ENCODE data around the gene LTB4R2. TPM values are rescaled to one million over a fixed set of nuclear protein-coding genes. Genes with fewer than 3 reads are reported as not detected.

Gene LTB4R2
- total and polyA plus RNA-seq, 2 donors (not counting 1 experiment from before 2014, with no cell fraction given) = 10.7 to 11.7 TPM

DNA sequence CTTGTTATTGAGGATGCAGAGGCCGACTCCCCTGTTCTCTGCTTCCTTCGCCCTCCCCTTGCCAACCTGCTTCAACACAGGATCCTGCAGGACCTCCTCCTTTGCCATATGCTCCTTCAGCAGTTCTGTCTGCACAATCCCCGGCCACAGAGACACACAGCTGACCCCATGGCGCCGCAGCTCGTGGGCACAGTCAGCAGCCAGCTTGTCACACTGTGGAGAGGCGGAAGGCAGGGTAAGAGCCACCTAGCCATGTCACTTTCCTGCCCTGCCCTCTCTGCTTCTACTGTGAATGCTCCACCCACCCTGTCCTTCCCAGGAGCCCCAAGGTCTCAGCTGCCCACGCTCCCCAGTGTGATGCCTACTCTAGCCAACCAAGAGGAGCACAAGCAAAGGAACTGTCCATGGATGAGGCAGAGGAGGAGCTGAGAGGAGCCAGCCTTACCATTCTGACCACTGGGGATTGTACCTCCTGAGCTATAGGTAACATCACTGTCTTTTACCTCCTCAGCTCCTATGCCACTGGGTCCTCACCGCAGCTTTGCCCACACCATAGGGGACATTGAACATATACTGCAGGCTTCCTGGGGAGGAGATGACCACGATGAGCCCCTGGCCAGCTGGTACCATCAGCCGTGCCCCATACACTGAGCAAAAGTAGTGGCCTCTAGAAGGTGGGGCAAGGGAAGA, 17.7 kb upstream of the LTB4R2 start:
- no peak overlapping the region for H3K9ac ChIP-seq (ENCODE audit: low read length)
- no peak overlapping the region for H2AFZ ChIP-seq (ENCODE audit: insufficient read depth, low read depth, low read length, poor library complexity, severe bottlenecking)
- no peaks in the 10 kb centered on the region for H3K27me3 Mint-ChIP-seq
- H3K4me2 ChIP-seq (replicated peaks; ENCODE audit: low read depth, low read length, poor library complexity, severe bottlenecking) = no peak overlapping the region
- no peak for DNase-seq
- no peak overlapping the region for H3K4me3 Mint-ChIP-seq
- TF ChIP-seq, protein P1, sequence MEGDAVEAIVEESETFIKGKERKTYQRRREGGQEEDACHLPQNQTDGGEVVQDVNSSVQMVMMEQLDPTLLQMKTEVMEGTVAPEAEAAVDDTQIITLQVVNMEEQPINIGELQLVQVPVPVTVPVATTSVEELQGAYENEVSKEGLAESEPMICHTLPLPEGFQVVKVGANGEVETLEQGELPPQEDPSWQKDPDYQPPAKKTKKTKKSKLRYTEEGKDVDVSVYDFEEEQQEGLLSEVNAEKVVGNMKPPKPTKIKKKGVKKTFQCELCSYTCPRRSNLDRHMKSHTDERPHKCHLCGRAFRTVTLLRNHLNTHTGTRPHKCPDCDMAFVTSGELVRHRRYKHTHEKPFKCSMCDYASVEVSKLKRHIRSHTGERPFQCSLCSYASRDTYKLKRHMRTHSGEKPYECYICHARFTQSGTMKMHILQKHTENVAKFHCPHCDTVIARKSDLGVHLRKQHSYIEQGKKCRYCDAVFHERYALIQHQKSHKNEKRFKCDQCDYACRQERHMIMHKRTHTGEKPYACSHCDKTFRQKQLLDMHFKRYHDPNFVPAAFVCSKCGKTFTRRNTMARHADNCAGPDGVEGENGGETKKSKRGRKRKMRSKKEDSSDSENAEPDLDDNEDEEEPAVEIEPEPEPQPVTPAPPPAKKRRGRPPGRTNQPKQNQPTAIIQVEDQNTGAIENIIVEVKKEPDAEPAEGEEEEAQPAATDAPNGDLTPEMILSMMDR (IDR thresholded peaks at IDR 0.05) = no peak
- no peak for TF ChIP-seq EZH2 (IDR thresholded peaks at IDR 0.05; ENCODE audit: borderline replicate concordance, insufficient read depth, low read depth, low read length, poor library complexity, severe bottlenecking)
- 96% methylated on average over 8 of the region's 11 CpGs for WGBS (ENCODE audit: insufficient coverage)
- peaks cover 13 to 58% of the 10 kb centered on the region in 2 experiments for H3K36me3 ChIP-seq (replicated peaks in 1 of 2; ENCODE audit: control extremely low read depth in 1 of 2, control insufficient read depth in 1 of 2, extremely low read depth in 1 of 2, insufficient read depth in 2 of 2, low read length in 1 of 2)
- H3K27ac Mint-ChIP-seq = no peak overlapping the region
- H3K9me3 Mint-ChIP-seq (ENCODE audit: insufficient read depth) = no peaks in the 10 kb centered on the region
- peaks cover 15% of the 10 kb centered on the region for H3K79me2 ChIP-seq (ENCODE audit: control insufficient read depth, insufficient read depth, low read length)
- POLR2A ChIA-PET = interaction anchor here (0.6 to 1.2 kb wide), 3 partner anchors 19 to 70 kb away, joined by 3 to 6 read pairs (median 3); partner anchors contain the start of gene LTB4R
- H3K4me3 ChIP-seq (ENCODE audit: control extremely low read depth in 1 of 5, extremely low read depth in 1 of 5, insufficient read depth in 1 of 5, low read depth in 2 of 5, low read length in 4 of 5) = no peak overlapping the region
- H4K20me1 ChIP-seq (ENCODE audit: control insufficient read depth, insufficient read depth, low read length, poor library complexity, severe bottlenecking) = no peaks in the 10 kb centered on the region
- H3K27me3 ChIP-seq (replicated peaks in 1 of 4; ENCODE audit: control extremely low read depth in 1 of 4, control insufficient read depth in 3 of 4, insufficient read depth in 4 of 4, low read length in 3 of 4) = no peaks in the 10 kb centered on the region
- H3K27ac ChIP-seq (ENCODE audit: low read length in 2 of 2) = no peak overlapping the region
- no peaks in the 10 kb centered on the region for H3K9me3 ChIP-seq (ENCODE audit: control extremely low read depth in 1 of 3, control insufficient read depth in 2 of 3, insufficient read depth in 1 of 3, low read length in 2 of 3)
- CTCF ChIA-PET = interaction anchor here (0.9 to 5.1 kb wide), 7 partner anchors 11 to 49 kb away, joined by 3 to 41 read pairs (median 11); partner anchors contain the start of genes CIDEB, LTB4R2, RABGGTA and TINF2
- intact Hi-C loops (cut with micrococcal nuclease) = no loop called here
- peaks cover 18 to 27% of the 10 kb centered on the region in 2 donors for H3K4me1 ChIP-seq (ENCODE audit: control insufficient read depth in 2 of 2, insufficient read depth in 2 of 2, low read length in 2 of 2)
- peaks cover 27% of the 10 kb centered on the region for H3K4me1 Mint-ChIP-seq
- no peak for ATAC-seq (ENCODE audit: low read depth)

DNA sequence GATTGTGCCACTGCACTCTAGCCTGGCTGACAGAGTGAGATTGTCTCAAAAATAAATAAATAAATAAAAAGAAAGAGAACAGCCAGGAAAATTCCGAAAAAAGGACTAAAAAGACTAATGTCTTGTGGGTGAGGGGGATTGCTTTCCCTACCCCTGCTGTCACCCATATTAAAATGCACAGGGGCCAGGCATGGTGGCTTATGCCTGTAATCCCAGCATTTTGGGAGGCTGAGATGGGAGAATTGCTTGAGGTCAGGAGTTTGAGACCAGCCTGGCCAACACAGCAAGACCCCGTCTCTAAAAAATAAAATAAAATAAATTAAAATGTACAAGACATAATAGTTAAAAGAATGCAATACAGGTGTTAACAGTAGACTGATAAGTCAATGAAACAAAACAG, 16.4 kb upstream of the LTB4R2 start:
- Histone ChIP-seq H4K20me1 (ENCODE audit: control insufficient read depth, insufficient read depth, low read length, poor library complexity, severe bottlenecking) (no peaks in the 10 kb centered on the region), H2AFZ (ENCODE audit: insufficient read depth, low read depth, low read length, poor library complexity, severe bottlenecking) (no peak overlapping the region), H3K9me3 (ENCODE audit: control extremely low read depth in 1 of 3, control insufficient read depth in 2 of 3, insufficient read depth in 1 of 3, low read length in 2 of 3) (no peaks in the 10 kb centered on the region), H3K79me2 (ENCODE audit: control insufficient read depth, insufficient read depth, low read length) (peaks cover 17% of the 10 kb centered on the region), H3K36me3 (replicated peaks in 1 of 2; ENCODE audit: control extremely low read depth in 1 of 2, control insufficient read depth in 1 of 2, extremely low read depth in 1 of 2, insufficient read depth in 2 of 2, low read length in 1 of 2) (peaks cover 13 to 58% of the 10 kb centered on the region in 2 experiments), H3K9ac (ENCODE audit: low read length) (no peak overlapping the region), H3K4me1 (ENCODE audit: control insufficient read depth in 2 of 2, insufficient read depth in 2 of 2, low read length in 2 of 2) (peaks cover 24 to 38% of the 10 kb centered on the region in 2 donors), H3K4me3 (ENCODE audit: control extremely low read depth in 1 of 5, extremely low read depth in 1 of 5, insufficient read depth in 1 of 5, low read depth in 2 of 5, low read length in 4 of 5) (no peak overlapping the region), H3K4me2 (replicated peaks; ENCODE audit: low read depth, low read length, poor library complexity, severe bottlenecking) (no peak overlapping the region), H3K27me3 (replicated peaks in 1 of 4; ENCODE audit: control extremely low read depth in 1 of 4, control insufficient read depth in 3 of 4, insufficient read depth in 4 of 4, low read length in 3 of 4) (no peaks in the 10 kb centered on the region), H3K27ac (ENCODE audit: low read length in 2 of 2) (no peak overlapping the region)
- intact Hi-C loops (cut with micrococcal nuclease) = no loop called here
- H3K27me3 Mint-ChIP-seq = no peaks in the 10 kb centered on the region
- ChIA-PET CTCF (interaction anchor here (1.4 to 5.1 kb wide), 6 partner anchors 12 to 51 kb away, joined by 7 to 41 read pairs (median 12); partner anchors contain the start of genes CIDEB, LTB4R2, RABGGTA and TINF2), POLR2A (no interaction called here)
- DNase-seq = no peak
- no peak overlapping the region for H3K27ac Mint-ChIP-seq
- H3K4me1 Mint-ChIP-seq = peaks cover 33% of the 10 kb centered on the region
- H3K9me3 Mint-ChIP-seq (ENCODE audit: insufficient read depth) = no peaks in the 10 kb centered on the region
- WGBS (ENCODE audit: insufficient coverage) = no CpG with 5 or more reads among the region's 2 CpGs
- TF ChIP-seq, protein P1 (IDR thresholded peaks at IDR 0.05) = no peak
- no peak for TF ChIP-seq EZH2 (IDR thresholded peaks at IDR 0.05; ENCODE audit: borderline replicate concordance, insufficient read depth, low read depth, low read length, poor library complexity, severe bottlenecking)
- no peak for ATAC-seq (ENCODE audit: low read depth)
- H3K4me3 Mint-ChIP-seq = no peak overlapping the region

All from B cell (primary cell).